AG04450 (cell line): ENCODE data around the gene NEURL1. TPM values are rescaled to one million over a fixed set of nuclear protein-coding genes. Genes with fewer than 3 reads are reported as not detected.

ENCODE experiments used
- CTCF ChIA-PET: fragments of 300-600, 350-600 bp; formaldehyde crosslinking; extraction: SDS; loops from one replicate; lab custom pipeline; 2022; ENCODE audit warnings: antibody characterized with exemption, inconsistent platforms; lab: Charles Lee
- POLR2A ChIA-PET: fragments of 350-600 bp; formaldehyde crosslinking; extraction: SDS; loops from one replicate; lab custom pipeline; 2021; ENCODE audit warnings: antibody characterized with exemption, inconsistent platforms; lab: Yijun Ruan, JAX
- DNase-seq: peaks from one replicate; pipeline ENCODE4 v3.0.0-alpha.2; 2011; ENCODE audit warnings: low read depth, low spot score
- H3K27ac ChIP-seq: one replicate; pipeline ENCODE4 v1.5.1; 2012; ENCODE audit warnings: low read depth, low read length, control low read depth
- H3K27me3 ChIP-seq: one replicate; pipeline ENCODE4 v1.6.0; 2012; ENCODE audit warnings: low read length; ENCODE audit not compliant: control insufficient read depth, insufficient read depth
- H3K4me3 ChIP-seq: 2 replicates; pipeline ENCODE4 v1.5.1; 2011; ENCODE audit warnings: mild to moderate bottlenecking, low read depth, low read length, control low read depth
- H3K9me3 ChIP-seq: 2 replicates; pipeline ENCODE4 v1.5.1; 2012; ENCODE audit warnings: low read length; ENCODE audit not compliant: control insufficient read depth, insufficient read depth
- CTCF ChIP-seq: IDR thresholded peaks from 2 replicates; pipeline ENCODE4 v1.5.1; 2011; ENCODE audit warnings: low read depth, low read length, control low read depth, inconsistent platforms
- polyA plus RNA-seq: library from polyadenylated mRNA; depleted of rRNA; stranded (reverse); fragments of >200 nt; gene quantifications from 2 replicates; pipeline ENCODE4 v1.2.3, GENCODE V29; 2011

NEURL1 gene
- polyA plus RNA-seq, 1 experiment, result 0.67 TPM

- no peak for DNase-seq
- POLR2A ChIA-PET, result no interaction called here
Measured at GRCh38 chr10:103587073-103587472, 93.6 kb downstream of the NEURL1 start.

GRCh38 chr10:103589074-103589630 is 95.6 kb downstream of the NEURL1 start:
- Histone ChIP-seq H3K27ac (no peak overlapping the region), H3K4me3 (no peak overlapping the region), H3K9me3 (peaks cover 3% of the 10 kb centered on the region; the same call in 1 of the 2 replicates), H3K27me3 (peaks cover 14% of the 10 kb centered on the region)
- CTCF ChIA-PET, result interaction anchor here (1.8 to 2.0 kb wide), 2 partner anchors 10 to 25 kb away, joined by 4 to 7 read pairs; no protein-coding TSS in a partner anchor
- TF ChIP-seq CTCF, result no peak
- POLR2A ChIA-PET, result interaction anchor here (0.9 kb wide), 1 partner anchor 16 kb away, joined by 3 read pairs; no protein-coding TSS in a partner anchor
- DNase-seq, result no peak

More at GRCh38 chr10:103587073-103587472, 93.6 kb downstream of the NEURL1 start:
- no peak for TF ChIP-seq CTCF
- Histone ChIP-seq H3K27me3 (peaks cover 23% of the 10 kb centered on the region), H3K9me3 (peaks cover 3% of the 10 kb centered on the region; the same call in 1 of the 2 replicates), H3K27ac (no peak overlapping the region), H3K4me3 (no peak overlapping the region)
- CTCF ChIA-PET, result no interaction called here

- H3K9me3 ChIP-seq, result peaks cover 2% of the 10 kb centered on the region; the same call in 1 of the 2 replicates
- peaks cover 10% of the 10 kb centered on the region for H3K27me3 ChIP-seq
- ChIA-PET POLR2A (interaction anchor here (1.1 kb wide), 1 partner anchor 88 kb away, joined by 4 read pairs; no protein-coding TSS in a partner anchor), CTCF (interaction anchor here (1.3 to 2.0 kb wide), 3 partner anchors 9 to 174 kb away, joined by 3 to 7 read pairs (median 4); no protein-coding TSS in a partner anchor)
- no peak overlapping the region for H3K27ac ChIP-seq
- H3K4me3 ChIP-seq, result no peak overlapping the region
- DNase-seq, result no peak
- no peak for TF ChIP-seq CTCF
Measured at GRCh38 chr10:103590060-103590459, 96.6 kb downstream of the NEURL1 start.

- Histone ChIP-seq H3K27me3 (peaks cover 7% of the 10 kb centered on the region), H3K4me3 (no peak overlapping the region), H3K27ac (peak overlapping the region; percentile 11), H3K9me3 (no peaks in the 10 kb centered on the region)
- ChIA-PET CTCF (interaction anchor here (1.3 kb wide), 1 partner anchor 175 kb away, joined by 3 read pairs; no protein-coding TSS in a partner anchor), POLR2A (interaction anchor here (1.1 kb wide), 1 partner anchor 88 kb away, joined by 4 read pairs; no protein-coding TSS in a partner anchor)
- TF ChIP-seq CTCF, result no peak
- no peak for DNase-seq
Measured at GRCh38 chr10:103590744-103591291, 97.3 kb downstream of the NEURL1 start.
